ENCODE data around the gene ZFP69B. TPM values are rescaled to one million over a fixed set of nuclear protein-coding genes. Genes with fewer than 3 reads are reported as not detected.

ZFP69B gene
- total RNA-seq, 4 donors from 2014 or later: 0.68 to 1.9 TPM; not detected in 2

DNA sequence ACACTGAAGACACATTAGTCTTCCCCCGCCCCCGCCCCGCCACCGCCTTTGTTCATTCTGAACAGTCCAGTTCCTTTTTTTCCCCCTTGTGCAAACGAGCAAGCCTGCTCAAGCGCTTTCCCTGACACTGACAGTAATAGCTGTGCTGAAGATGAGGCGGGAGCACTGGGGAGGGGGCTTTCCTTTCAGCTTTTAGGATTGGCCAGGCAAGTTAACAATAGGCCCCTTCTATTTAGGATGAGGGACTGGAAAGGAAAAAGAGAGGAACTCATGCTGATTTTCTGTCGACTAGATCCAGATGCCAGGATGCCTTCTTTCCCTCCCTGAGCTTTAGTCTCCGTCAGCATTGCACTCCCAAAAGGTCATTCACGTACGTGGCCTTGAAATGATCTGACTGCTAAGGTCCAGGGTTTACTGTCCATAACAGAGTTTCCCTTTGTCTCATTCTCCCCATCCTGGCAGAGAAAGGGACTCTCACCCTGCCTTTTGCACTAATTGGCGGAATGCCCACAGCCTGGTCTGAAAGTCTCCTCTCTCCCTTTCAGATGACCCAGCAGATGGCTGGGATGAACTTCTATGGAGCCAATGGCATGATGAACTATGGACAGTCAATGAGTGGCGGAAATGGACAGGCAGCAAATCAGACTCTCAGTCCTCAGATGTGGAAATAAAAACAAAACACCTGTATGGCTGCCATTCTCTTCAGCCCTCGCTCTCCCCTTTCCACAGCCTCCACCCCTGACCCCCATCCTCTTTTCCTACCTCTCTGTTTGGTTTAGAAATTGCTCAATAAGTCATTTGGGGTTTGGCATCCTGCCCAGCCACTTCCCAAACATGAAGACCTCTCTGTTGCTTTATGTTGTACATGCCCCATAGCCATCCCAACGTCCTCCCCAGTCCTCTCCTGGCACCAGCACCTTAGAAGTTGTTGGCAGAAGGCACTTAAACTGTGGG, 28.6 kb upstream of the ZFP69B start:
- in situ Hi-C loops (cut with MboI; ENCODE audit: low pct_ligation_motif_present in 1 of 4, low pct_unique_long_range_greater_than_20kb in 1 of 4, low sequenced_read_pairs in 3 of 4): loop anchor here in 1 of 4 donors (25.0 kb wide), 1 partner anchor 284 kb away; no protein-coding TSS in a partner anchor
- Histone ChIP-seq H3K27me3 (no peaks in the 10 kb centered on the region), H3K36me3 (peaks cover 0 to 29% (median 9%) of the 10 kb centered on the region in 4 donors), H3K4me3 (no peak overlapping the region), H3K9me3 (no peaks in the 10 kb centered on the region), H3K4me1 (peaks cover 0 to 8% (median 0%) of the 10 kb centered on the region in 4 donors), H3K27ac (no peak overlapping the region)
- intact Hi-C loops (cut with DNase I; ENCODE audit: low total_unique reads): no loop called here
- no peak for DNase-seq
- TF ChIP-seq EP300 (IDR thresholded peaks at IDR 0.05; ENCODE audit: low read depth): no peak
- TF ChIP-seq POLR2AphosphoS5 (IDR thresholded peaks at IDR 0.05): no peak
- TF ChIP-seq, protein P1, sequence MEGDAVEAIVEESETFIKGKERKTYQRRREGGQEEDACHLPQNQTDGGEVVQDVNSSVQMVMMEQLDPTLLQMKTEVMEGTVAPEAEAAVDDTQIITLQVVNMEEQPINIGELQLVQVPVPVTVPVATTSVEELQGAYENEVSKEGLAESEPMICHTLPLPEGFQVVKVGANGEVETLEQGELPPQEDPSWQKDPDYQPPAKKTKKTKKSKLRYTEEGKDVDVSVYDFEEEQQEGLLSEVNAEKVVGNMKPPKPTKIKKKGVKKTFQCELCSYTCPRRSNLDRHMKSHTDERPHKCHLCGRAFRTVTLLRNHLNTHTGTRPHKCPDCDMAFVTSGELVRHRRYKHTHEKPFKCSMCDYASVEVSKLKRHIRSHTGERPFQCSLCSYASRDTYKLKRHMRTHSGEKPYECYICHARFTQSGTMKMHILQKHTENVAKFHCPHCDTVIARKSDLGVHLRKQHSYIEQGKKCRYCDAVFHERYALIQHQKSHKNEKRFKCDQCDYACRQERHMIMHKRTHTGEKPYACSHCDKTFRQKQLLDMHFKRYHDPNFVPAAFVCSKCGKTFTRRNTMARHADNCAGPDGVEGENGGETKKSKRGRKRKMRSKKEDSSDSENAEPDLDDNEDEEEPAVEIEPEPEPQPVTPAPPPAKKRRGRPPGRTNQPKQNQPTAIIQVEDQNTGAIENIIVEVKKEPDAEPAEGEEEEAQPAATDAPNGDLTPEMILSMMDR (IDR thresholded peaks at IDR 0.05): no peak
- TF ChIP-seq POLR2A (IDR thresholded peaks at IDR 0.05): no peak
- WGBS, 2 donors (ENCODE audit: low coverage in 1 of 2): 75 to 82% methylated on average over 7 to 15 of the region's 15 CpGs

DNA sequence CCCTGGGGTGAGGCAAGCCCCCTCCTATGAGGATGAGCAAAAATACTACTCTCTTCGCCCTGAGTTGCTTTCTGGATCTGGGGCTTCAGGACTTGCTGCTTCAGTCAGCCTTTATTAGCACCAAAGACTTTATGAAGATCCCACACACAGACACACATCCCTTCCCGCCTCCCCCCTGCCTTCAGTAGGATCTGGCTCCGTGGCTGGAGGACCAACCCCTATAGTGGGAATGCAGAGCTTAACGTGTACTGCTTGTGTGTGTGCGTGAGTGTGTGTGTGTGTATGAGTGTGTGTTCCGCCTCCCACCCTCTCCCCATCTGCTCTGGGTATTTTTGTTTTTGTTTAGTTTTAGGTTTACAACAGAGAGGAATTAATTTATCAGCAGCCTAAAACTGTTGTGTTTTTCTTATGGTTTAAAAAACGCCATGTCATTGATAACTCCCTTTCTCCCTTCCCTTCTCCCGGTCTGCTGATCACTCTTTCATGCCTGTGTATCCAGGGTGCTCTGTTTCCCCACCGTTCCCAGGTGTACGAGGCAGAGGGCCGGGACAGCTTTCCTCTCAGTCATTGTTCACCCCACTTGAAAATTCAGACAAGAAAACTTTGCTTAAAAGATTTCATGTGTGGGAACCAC, 27.5 kb upstream of the ZFP69B start:
- no peaks in the 10 kb centered on the region for H3K9me3 ChIP-seq
- in situ Hi-C loops (cut with MboI; ENCODE audit: low pct_ligation_motif_present in 1 of 4, low pct_unique_long_range_greater_than_20kb in 1 of 4, low sequenced_read_pairs in 3 of 4) (loop anchor here in 1 of 4 donors (25.0 kb wide), 1 partner anchor 285 kb away; no protein-coding TSS in a partner anchor), intact Hi-C loops (cut with DNase I; ENCODE audit: low total_unique reads) (no loop called here)
- H3K4me1 ChIP-seq: peaks cover 0 to 8% (median 0%) of the 10 kb centered on the region in 4 donors
- WGBS, 2 donors (ENCODE audit: low coverage in 1 of 2): 84 to 97% methylated on average over 6 to 11 of the region's 11 CpGs
- peaks cover 0 to 18% (median 5%) of the 10 kb centered on the region in 4 donors for H3K36me3 ChIP-seq
- no peak for DNase-seq
- no peak overlapping the region for H3K27ac ChIP-seq
- no peaks in the 10 kb centered on the region for H3K27me3 ChIP-seq
- TF ChIP-seq, protein P1 (IDR thresholded peaks at IDR 0.05): no peak
- no peak for TF ChIP-seq POLR2AphosphoS5 (IDR thresholded peaks at IDR 0.05)
- H3K4me3 ChIP-seq: no peak overlapping the region

DNA sequence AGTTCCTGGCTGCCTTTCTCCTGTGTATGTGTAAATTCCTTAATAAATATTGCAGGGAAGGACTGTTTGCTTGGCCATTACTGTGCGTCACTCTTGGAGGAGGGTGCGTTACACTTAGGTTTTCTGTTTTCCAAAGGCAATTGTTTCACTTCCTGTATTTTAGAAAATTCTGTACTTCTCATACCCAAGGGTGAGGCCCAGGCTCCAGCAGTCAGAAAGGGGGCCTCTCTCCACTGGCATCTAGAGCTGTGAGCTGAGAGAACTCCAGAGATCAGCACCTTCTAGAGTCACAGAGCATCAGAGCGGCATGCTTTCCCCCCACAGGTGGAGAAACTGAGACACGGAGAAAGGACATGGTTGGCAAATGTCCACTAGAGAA, 27.0 kb upstream of the ZFP69B start:
- Histone ChIP-seq H3K4me1 (peaks cover 0 to 8% (median 0%) of the 10 kb centered on the region in 4 donors), H3K4me3 (no peak overlapping the region), H3K9me3 (no peaks in the 10 kb centered on the region), H3K36me3 (peaks cover 0 to 15% (median 4%) of the 10 kb centered on the region in 4 donors), H3K27me3 (no peaks in the 10 kb centered on the region), H3K27ac (no peak overlapping the region)
- peak; percentile 20 for DNase-seq
- intact Hi-C loops (cut with DNase I; ENCODE audit: low total_unique reads): no loop called here
- in situ Hi-C loops (cut with MboI; ENCODE audit: low pct_ligation_motif_present in 1 of 4, low pct_unique_long_range_greater_than_20kb in 1 of 4, low sequenced_read_pairs in 3 of 4): loop anchor here in 1 of 4 donors (25.0 kb wide), 1 partner anchor 286 kb away; no protein-coding TSS in a partner anchor
- TF ChIP-seq POLR2AphosphoS5 (IDR thresholded peaks at IDR 0.05) (no peak), EP300 (IDR thresholded peaks at IDR 0.05; ENCODE audit: low read depth) (no peak), POLR2A (IDR thresholded peaks at IDR 0.05) (no peak)
- TF ChIP-seq, protein P1 (IDR thresholded peaks at IDR 0.05): no peak
- WGBS, 2 donors (ENCODE audit: low coverage in 1 of 2): 88 to 90% methylated on average over 2 to 4 of the region's 4 CpGs

All from transverse colon (tissue), 4 donors.